ENCODE results near the gene EFR3B.
"Not testable (repeated sequence)": the region's sequence is repeated elsewhere in the genome, so short reads cannot be mapped to it uniquely, and the experiment has no call there.

DNA sequence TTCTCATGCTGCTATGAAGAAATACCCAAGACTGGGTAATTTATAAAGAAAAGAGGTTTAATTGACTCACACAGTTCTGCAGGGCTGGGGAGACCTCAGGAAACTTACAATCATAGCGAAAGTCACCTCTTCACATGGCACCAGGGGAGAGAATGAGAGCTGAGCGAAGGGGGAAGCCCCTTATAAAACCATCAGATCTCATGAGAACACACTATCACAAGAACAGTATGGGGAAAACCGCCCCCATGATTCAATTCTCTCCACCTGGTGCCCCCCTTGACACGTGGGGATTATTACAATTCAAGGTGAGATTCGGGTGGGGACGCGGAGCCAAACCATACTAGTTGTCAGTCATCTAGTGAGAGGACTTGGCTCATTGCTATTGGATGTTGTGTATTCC is 60.5 kb downstream of the EFR3B start:
- TF ChIP-seq, protein P1, sequence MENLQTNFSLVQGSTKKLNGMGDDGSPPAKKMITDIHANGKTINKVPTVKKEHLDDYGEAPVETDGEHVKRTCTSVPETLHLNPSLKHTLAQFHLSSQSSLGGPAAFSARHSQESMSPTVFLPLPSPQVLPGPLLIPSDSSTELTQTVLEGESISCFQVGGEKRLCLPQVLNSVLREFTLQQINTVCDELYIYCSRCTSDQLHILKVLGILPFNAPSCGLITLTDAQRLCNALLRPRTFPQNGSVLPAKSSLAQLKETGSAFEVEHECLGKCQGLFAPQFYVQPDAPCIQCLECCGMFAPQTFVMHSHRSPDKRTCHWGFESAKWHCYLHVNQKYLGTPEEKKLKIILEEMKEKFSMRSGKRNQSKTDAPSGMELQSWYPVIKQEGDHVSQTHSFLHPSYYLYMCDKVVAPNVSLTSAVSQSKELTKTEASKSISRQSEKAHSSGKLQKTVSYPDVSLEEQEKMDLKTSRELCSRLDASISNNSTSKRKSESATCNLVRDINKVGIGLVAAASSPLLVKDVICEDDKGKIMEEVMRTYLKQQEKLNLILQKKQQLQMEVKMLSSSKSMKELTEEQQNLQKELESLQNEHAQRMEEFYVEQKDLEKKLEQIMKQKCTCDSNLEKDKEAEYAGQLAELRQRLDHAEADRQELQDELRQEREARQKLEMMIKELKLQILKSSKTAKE (IDR thresholded peaks at IDR 0.05; ENCODE audit: low read depth, poor library complexity, severe bottlenecking) = not testable (repeated sequence)
- not testable (repeated sequence) for TF ChIP-seq ZNF274 (IDR thresholded peaks at IDR 0.05; ENCODE audit: insufficient read depth, insufficient read length); EZH2 (IDR thresholded peaks at IDR 0.05; ENCODE audit: borderline replicate concordance, control insufficient read depth, low read depth, low read length); CHD2 (IDR thresholded peaks at IDR 0.05; ENCODE audit: borderline replicate concordance, low read depth, low read length); POLR2A (IDR thresholded peaks at IDR 0.05; ENCODE audit: low read depth, low read length); ESRRA (IDR thresholded peaks at IDR 0.05; ENCODE audit: low read length); GABPA (IDR thresholded peaks at IDR 0.05; ENCODE audit: low read depth)
- TF ChIP-seq, protein P2, sequence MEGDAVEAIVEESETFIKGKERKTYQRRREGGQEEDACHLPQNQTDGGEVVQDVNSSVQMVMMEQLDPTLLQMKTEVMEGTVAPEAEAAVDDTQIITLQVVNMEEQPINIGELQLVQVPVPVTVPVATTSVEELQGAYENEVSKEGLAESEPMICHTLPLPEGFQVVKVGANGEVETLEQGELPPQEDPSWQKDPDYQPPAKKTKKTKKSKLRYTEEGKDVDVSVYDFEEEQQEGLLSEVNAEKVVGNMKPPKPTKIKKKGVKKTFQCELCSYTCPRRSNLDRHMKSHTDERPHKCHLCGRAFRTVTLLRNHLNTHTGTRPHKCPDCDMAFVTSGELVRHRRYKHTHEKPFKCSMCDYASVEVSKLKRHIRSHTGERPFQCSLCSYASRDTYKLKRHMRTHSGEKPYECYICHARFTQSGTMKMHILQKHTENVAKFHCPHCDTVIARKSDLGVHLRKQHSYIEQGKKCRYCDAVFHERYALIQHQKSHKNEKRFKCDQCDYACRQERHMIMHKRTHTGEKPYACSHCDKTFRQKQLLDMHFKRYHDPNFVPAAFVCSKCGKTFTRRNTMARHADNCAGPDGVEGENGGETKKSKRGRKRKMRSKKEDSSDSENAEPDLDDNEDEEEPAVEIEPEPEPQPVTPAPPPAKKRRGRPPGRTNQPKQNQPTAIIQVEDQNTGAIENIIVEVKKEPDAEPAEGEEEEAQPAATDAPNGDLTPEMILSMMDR (IDR thresholded peaks at IDR 0.05 in 2 of 3, conservative IDR thresholded peaks at IDR 0.05 in 1 of 3; ENCODE audit: control insufficient read depth in 2 of 3, extremely low read depth in 1 of 3, insufficient read depth in 1 of 3, low read depth in 3 of 3, low read length in 3 of 3) = not testable (repeated sequence)
